Stimulated activated CD4-positive, alpha-beta T cell treated with anti-CD3 and anti-CD28 coated beads, TNF-alpha, amount 100 ng/mL, for 48 hours (primary cell): ENCODE results near the gene SLC6A5.

ENCODE experiments used
- DNase-seq, 3 donors: peaks; one replicate each; pipeline ENCODE4 v3.0.0-alpha.2; 2020; ENCODE audit warnings: low read depth in 3 of 3

Gene SLC6A5

GRCh38 chr11:20668844-20669819 is 69.7 kb downstream of the SLC6A5 start, which contains the start of gene NELL1:
Gene NELL1, plus strand, starts transcription at chr11:20669586.
- no peak for DNase-seq

GRCh38 chr11:20669820-20670684 is 70.6 kb downstream of the SLC6A5 start:
- DNase-seq = no peak

- DNase-seq = no peak
Observed at GRCh38 chr11:20670932-20671403, 71.6 kb downstream of the SLC6A5 start.

DNA sequence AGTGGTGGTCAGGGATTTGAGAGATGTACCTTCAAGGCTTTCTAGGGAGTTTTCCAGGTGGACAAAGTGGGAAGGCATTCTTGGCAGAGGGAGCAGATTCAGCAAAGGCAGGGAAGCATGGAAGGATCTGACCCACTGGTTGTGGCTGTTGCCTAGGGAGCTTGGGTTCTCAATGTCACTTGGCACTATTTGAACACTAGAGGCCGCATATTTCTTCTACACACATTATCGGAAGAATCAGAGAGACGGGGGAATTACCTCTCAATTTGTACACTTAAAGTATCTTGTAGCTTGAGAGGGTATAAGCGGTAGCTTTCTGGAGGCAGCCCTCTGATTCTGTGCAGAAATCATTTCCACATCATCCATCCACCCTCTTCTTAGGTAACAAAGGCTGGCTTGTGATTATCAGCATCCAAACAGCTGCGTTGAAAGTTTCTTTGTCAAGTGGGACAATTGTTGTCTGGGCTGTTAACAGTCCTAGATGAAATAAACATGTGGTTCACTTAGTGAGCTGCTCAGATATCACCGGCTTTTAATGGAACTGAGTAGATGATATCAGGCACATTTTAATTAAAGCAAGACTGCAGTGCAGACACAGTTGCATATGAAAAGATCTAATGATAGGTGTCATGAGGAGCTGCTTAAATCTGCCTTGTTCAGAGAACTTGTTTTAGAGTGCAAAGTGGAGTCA is 72.6 kb downstream of the SLC6A5 start:
- DNase-seq = no peak

DNA sequence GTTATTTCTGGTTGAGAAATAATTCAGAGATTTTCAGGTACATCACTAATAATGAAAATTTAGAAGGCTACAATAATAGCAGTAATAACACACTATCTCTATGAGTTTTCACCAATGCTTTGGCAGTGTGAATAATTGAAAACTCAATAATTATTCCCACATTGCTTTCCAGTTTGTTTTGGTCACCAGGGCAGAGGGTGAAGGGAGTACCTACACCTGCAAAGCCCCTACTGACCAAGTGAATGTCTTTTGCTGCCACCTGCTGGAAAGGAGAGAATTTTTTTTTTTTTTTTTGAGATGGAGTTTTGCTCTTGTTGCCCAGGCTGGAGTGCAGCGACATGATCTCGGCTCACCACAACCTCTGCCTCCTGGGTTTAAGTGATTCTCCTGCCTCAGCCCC is 73.2 kb downstream of the SLC6A5 start:
- no peak for DNase-seq

GRCh38 chr11:20676658-20677057 is 77.2 kb downstream of the SLC6A5 start:
- no peak for DNase-seq

GRCh38 chr11:20688761-20689160 is 89.4 kb downstream of the SLC6A5 start:
- no peak for DNase-seq

GRCh38 chr11:20707876-20708275 is 108.5 kb downstream of the SLC6A5 start:
- no peak for DNase-seq
